GM18868 (cell line): Measurements from ENCODE around the gene NT5DC4.
A peak's percentile ranks its signal among the peaks of the same experiment; 100 is the strongest.

Source experiments
- ATAC-seq: cut with Tn5 transposase; IDR thresholded peaks from one replicate; pipeline ENCODE4 v1.9.1; 2021; ENCODE audit warnings: mild to moderate bottlenecking, moderate library complexity; ENCODE audit not compliant: unreplicated experiment

The NT5DC4 gene

GRCh38 chr2:112720785-112721184 lies at the start of gene NT5DC4:
Gene NT5DC4 (plus strand): TSS chr2:112721020. CDS start chr2:112721080, 60 bp downstream.
- ATAC-seq = no peak

GRCh38 chr2:112671801-112672200 lies 49.0 kb upstream of the NT5DC4 start:
- ATAC-seq = no peak

GRCh38 chr2:112673008-112673407 lies 47.8 kb upstream of the NT5DC4 start:
- ATAC-seq = no peak

- no peak for ATAC-seq
These were observed 46.6 kb upstream of the NT5DC4 start for GRCh38 chr2:112674229-112674628.

GRCh38 chr2:112679484-112679883 lies 41.3 kb upstream of the NT5DC4 start:
- no peak for ATAC-seq

- ATAC-seq = no peak
These were observed 40.1 kb upstream of the NT5DC4 start for GRCh38 chr2:112680666-112681101.

- no peak for ATAC-seq
These were observed 38.7 kb upstream of the NT5DC4 start for GRCh38 chr2:112682101-112682500.

GRCh38 chr2:112683550-112684414 lies 37.0 kb upstream of the NT5DC4 start:
- ATAC-seq = no peak

- ATAC-seq = no peak
These were observed 36.4 kb upstream of the NT5DC4 start for GRCh38 chr2:112684415-112684775.

GRCh38 chr2:112685271-112685884 lies 35.4 kb upstream of the NT5DC4 start:
- no peak for ATAC-seq

GRCh38 chr2:112686348-112687217 lies 34.2 kb upstream of the NT5DC4 start:
- no peak for ATAC-seq

- no peak for ATAC-seq
These were observed 33.3 kb upstream of the NT5DC4 start for GRCh38 chr2:112687522-112687921.

GRCh38 chr2:112688086-112688880 lies 32.5 kb upstream of the NT5DC4 start:
- ATAC-seq = no peak

- peak; percentile 57 for ATAC-seq
These were observed 29.9 kb upstream of the NT5DC4 start for GRCh38 chr2:112690853-112691401.

- ATAC-seq = no peak
These were observed 28.9 kb upstream of the NT5DC4 start for GRCh38 chr2:112691881-112692281.

- peak; percentile 90 for ATAC-seq
These were observed 28.3 kb upstream of the NT5DC4 start for GRCh38 chr2:112692495-112692911.

- ATAC-seq = no peak
These were observed 27.9 kb upstream of the NT5DC4 start for GRCh38 chr2:112692918-112693317.

GRCh38 chr2:112693596-112693995 lies 27.2 kb upstream of the NT5DC4 start:
- no peak for ATAC-seq

GRCh38 chr2:112694182-112694581 lies 26.6 kb upstream of the NT5DC4 start:
- ATAC-seq = no peak

GRCh38 chr2:112698834-112699515 lies 21.8 kb upstream of the NT5DC4 start:
- no peak for ATAC-seq
